HEK293 (cell line): ENCODE data around the gene PTPRG.

ENCODE experiments used
- BCL11A ChIP-seq: fragments of 450-650 bp; formaldehyde crosslinking; IDR thresholded peaks from 2 replicates; pipeline ENCODE4 v1.5.1; 2016; ENCODE audit warnings: low read depth, missing biosample characterization, missing genetic modification characterization
- CTCF ChIP-seq: fragments of 450-650 bp; formaldehyde crosslinking; IDR thresholded peaks from 2 replicates; pipeline ENCODE4 v1.5.1; 2016; ENCODE audit warnings: missing biosample characterization, missing genetic modification characterization
- SETDB1 ChIP-seq: IDR thresholded peaks from one replicate; pipeline ENCODE4 v1.6.1; 2017; ENCODE audit warnings: mild to moderate bottlenecking, low read length, moderate library complexity, mixed read lengths; ENCODE audit not compliant: insufficient read length
- TSHZ1 ChIP-seq: fragments of 450-650 bp; formaldehyde crosslinking; IDR thresholded peaks from 2 replicates; pipeline ENCODE4 v1.5.1; 2016; ENCODE audit warnings: missing biosample characterization, missing genetic modification characterization, borderline replicate concordance
- ZNF24 ChIP-seq: fragments of 450-650 bp; formaldehyde crosslinking; IDR thresholded peaks from 2 replicates; pipeline ENCODE4 v1.5.1; 2016; ENCODE audit warnings: missing biosample characterization, missing genetic modification characterization
- ZNF658 ChIP-seq: fragments of 450-650 bp; formaldehyde crosslinking; IDR thresholded peaks from 2 replicates; pipeline ENCODE4; 2016; ENCODE audit warnings: missing biosample characterization, missing genetic modification characterization
- ZNF76 ChIP-seq: fragments of 450-650 bp; formaldehyde crosslinking; IDR thresholded peaks from 2 replicates; pipeline ENCODE4; 2016; ENCODE audit warnings: low read depth, missing biosample characterization, missing genetic modification characterization, borderline replicate concordance
- TF ChIP-seq, protein P1 (sequence below): fragments of 450-650 bp; formaldehyde crosslinking; IDR thresholded peaks from 2 replicates; pipeline ENCODE4 v1.5.1; 2016; ENCODE audit warnings: missing biosample characterization, missing genetic modification characterization
- TF ChIP-seq, protein P2 (sequence below): fragments of 450-650 bp; formaldehyde crosslinking; IDR thresholded peaks from 2 replicates; pipeline ENCODE4 v1.5.1; 2016; ENCODE audit warnings: missing biosample characterization, missing genetic modification characterization

DNA sequence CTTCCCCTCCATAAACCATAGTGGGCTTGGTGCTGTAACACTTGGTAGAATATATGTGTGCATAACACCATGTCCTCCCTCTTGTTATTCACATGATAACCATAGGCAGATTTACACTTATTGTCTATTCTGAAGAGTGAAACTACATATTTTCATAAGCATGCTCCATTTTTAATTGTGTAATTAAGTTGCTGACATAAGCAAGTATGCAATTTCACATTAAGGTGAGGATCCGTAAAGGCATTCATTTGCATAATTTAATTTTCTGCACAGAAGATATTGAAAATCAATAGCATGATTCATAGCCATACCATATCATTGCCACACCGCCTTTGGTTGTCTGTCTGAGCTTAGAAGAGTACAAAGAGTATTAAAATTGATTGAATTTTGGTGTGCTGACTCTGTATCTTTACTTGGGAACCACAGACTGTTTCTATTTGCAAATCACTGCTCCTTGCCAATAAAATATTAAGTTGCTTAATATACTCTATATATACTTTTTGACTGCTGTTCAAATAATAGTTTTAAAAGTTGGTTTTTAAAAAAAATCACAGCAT, 182.4 kb downstream of the PTPRG start:
- no peak for TF ChIP-seq CTCF (tag by site-specific recombination)
- TF ChIP-seq TSHZ1 (tag by site-specific recombination) = no peak
- TF ChIP-seq BCL11A (tag by site-specific recombination) = no peak
- no peak for TF ChIP-seq ZNF658 (tag by site-specific recombination)
- no peak for TF ChIP-seq ZNF76 (tag by site-specific recombination)
- no peak for TF ChIP-seq ZNF24 (tag by site-specific recombination)
- TF ChIP-seq, protein P1, sequence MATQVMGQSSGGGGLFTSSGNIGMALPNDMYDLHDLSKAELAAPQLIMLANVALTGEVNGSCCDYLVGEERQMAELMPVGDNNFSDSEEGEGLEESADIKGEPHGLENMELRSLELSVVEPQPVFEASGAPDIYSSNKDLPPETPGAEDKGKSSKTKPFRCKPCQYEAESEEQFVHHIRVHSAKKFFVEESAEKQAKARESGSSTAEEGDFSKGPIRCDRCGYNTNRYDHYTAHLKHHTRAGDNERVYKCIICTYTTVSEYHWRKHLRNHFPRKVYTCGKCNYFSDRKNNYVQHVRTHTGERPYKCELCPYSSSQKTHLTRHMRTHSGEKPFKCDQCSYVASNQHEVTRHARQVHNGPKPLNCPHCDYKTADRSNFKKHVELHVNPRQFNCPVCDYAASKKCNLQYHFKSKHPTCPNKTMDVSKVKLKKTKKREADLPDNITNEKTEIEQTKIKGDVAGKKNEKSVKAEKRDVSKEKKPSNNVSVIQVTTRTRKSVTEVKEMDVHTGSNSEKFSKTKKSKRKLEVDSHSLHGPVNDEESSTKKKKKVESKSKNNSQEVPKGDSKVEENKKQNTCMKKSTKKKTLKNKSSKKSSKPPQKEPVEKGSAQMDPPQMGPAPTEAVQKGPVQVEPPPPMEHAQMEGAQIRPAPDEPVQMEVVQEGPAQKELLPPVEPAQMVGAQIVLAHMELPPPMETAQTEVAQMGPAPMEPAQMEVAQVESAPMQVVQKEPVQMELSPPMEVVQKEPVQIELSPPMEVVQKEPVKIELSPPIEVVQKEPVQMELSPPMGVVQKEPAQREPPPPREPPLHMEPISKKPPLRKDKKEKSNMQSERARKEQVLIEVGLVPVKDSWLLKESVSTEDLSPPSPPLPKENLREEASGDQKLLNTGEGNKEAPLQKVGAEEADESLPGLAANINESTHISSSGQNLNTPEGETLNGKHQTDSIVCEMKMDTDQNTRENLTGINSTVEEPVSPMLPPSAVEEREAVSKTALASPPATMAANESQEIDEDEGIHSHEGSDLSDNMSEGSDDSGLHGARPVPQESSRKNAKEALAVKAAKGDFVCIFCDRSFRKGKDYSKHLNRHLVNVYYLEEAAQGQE (tag by site-specific recombination) = no peak
- TF ChIP-seq, protein P2, sequence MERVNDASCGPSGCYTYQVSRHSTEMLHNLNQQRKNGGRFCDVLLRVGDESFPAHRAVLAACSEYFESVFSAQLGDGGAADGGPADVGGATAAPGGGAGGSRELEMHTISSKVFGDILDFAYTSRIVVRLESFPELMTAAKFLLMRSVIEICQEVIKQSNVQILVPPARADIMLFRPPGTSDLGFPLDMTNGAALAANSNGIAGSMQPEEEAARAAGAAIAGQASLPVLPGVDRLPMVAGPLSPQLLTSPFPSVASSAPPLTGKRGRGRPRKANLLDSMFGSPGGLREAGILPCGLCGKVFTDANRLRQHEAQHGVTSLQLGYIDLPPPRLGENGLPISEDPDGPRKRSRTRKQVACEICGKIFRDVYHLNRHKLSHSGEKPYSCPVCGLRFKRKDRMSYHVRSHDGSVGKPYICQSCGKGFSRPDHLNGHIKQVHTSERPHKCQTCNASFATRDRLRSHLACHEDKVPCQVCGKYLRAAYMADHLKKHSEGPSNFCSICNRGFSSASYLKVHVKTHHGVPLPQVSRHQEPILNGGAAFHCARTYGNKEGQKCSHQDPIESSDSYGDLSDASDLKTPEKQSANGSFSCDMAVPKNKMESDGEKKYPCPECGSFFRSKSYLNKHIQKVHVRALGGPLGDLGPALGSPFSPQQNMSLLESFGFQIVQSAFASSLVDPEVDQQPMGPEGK (tag by site-specific recombination) = no peak
- TF ChIP-seq SETDB1 = no peak
